ENCODE data around the gene ERGIC1. TPM values are rescaled to one million over a fixed set of nuclear protein-coding genes. Genes with fewer than 3 reads are reported as not detected.

Gene ERGIC1
- total RNA-seq, 4 donors from 2014 or later = 113 to 180 (median 143) TPM

GRCh38 chr5:172830275-172830799 lies 3.7 kb upstream of the ERGIC1 start:
- H3K4me3 ChIP-seq = no peak overlapping the region
- no peak for TF ChIP-seq POLR2A (IDR thresholded peaks at IDR 0.05)
- TF ChIP-seq, protein P1, sequence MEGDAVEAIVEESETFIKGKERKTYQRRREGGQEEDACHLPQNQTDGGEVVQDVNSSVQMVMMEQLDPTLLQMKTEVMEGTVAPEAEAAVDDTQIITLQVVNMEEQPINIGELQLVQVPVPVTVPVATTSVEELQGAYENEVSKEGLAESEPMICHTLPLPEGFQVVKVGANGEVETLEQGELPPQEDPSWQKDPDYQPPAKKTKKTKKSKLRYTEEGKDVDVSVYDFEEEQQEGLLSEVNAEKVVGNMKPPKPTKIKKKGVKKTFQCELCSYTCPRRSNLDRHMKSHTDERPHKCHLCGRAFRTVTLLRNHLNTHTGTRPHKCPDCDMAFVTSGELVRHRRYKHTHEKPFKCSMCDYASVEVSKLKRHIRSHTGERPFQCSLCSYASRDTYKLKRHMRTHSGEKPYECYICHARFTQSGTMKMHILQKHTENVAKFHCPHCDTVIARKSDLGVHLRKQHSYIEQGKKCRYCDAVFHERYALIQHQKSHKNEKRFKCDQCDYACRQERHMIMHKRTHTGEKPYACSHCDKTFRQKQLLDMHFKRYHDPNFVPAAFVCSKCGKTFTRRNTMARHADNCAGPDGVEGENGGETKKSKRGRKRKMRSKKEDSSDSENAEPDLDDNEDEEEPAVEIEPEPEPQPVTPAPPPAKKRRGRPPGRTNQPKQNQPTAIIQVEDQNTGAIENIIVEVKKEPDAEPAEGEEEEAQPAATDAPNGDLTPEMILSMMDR (IDR thresholded peaks at IDR 0.05) = no peak
- H3K27me3 ChIP-seq = no peaks in the 10 kb centered on the region
- peaks cover 0 to 18% (median 3%) of the 10 kb centered on the region in 4 donors for H3K4me1 ChIP-seq
- H3K36me3 ChIP-seq = no peaks in the 10 kb centered on the region
- H3K9me3 ChIP-seq = peaks cover 0 to 5% (median 0%) of the 10 kb centered on the region in 4 donors
- H3K27ac ChIP-seq = no peak overlapping the region
- no peak for DNase-seq

DNA sequence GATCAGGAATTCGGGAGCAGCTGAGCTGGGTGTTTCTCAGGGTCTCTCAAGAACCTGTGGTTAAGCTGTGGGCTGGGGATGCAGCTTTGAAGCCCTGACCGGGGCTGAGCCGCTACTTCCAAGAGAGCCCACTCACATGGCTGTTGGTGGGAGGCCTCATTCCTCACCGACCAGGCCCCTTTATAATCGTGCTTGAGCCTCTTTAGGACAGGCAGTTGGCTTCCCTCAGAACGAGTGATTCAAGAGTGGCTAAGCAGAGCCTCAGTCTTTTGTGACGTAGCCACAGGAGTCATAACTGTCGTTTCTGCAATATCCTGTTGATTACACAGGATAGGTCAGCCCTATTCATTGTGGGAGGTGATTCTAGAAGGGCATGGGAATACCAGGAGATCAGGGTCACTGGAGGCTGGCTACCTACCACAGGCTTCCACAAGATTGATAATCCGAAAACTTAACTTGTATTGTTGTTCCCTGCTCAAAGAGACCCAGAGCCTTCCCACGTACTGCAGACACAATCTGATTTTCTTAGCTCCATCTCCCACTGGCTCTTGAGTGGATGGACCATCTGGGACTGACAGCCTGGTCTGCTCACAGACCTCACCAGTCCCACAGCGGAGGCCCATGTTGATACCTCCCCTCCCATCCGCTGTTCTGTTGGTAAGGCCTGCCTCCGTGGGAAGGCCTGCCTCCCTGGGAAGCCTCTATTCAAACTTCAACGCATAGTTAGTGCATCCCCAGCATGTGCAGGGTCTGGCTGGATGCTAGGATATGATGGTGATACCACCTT lies 3.0 kb upstream of the ERGIC1 start:
- H3K4me1 ChIP-seq = peaks cover 0 to 25% (median 10%) of the 10 kb centered on the region in 4 donors
- H3K36me3 ChIP-seq = no peaks in the 10 kb centered on the region
- H3K9me3 ChIP-seq = peaks cover 0 to 3% (median 0%) of the 10 kb centered on the region in 4 donors
- no peak overlapping the region for H3K27ac ChIP-seq
- H3K4me3 ChIP-seq = no peak overlapping the region
- DNase-seq = no peak
- H3K27me3 ChIP-seq = no peaks in the 10 kb centered on the region
- TF ChIP-seq, protein P1 (IDR thresholded peaks at IDR 0.05) = no peak
- no peak for TF ChIP-seq POLR2A (IDR thresholded peaks at IDR 0.05)

GRCh38 chr5:172832383-172833315 lies 1.4 kb upstream of the ERGIC1 start:
- H3K4me3 ChIP-seq = no peak overlapping the region
- no peaks in the 10 kb centered on the region for H3K36me3 ChIP-seq
- H3K9me3 ChIP-seq = no peaks in the 10 kb centered on the region
- TF ChIP-seq, protein P1 (IDR thresholded peaks at IDR 0.05) = no peak
- no peak for TF ChIP-seq POLR2A (IDR thresholded peaks at IDR 0.05)
- H3K27ac ChIP-seq = peak overlapping the region in 2 of 4 donors; percentile 90 to 93
- H3K27me3 ChIP-seq = no peaks in the 10 kb centered on the region
- peaks cover 11 to 41% (median 26%) of the 10 kb centered on the region in 4 donors for H3K4me1 ChIP-seq
- no peak for DNase-seq

GRCh38 chr5:172833372-172833685 lies 722 bp upstream of the ERGIC1 start:
- no peak for TF ChIP-seq POLR2A (IDR thresholded peaks at IDR 0.05)
- Histone ChIP-seq H3K27ac (peak overlapping the region; percentile 82 to 93 (median 90)), H3K27me3 (no peaks in the 10 kb centered on the region), H3K4me1 (peaks cover 11 to 48% (median 26%) of the 10 kb centered on the region in 4 donors), H3K9me3 (no peaks in the 10 kb centered on the region), H3K4me3 (peak overlapping the region in 3 of 4 donors; percentile 81 to 96 (median 96)), H3K36me3 (no peaks in the 10 kb centered on the region)
- no peak for DNase-seq

GRCh38 chr5:172834415-172835289 lies 601 bp downstream of the ERGIC1 start:
- no peaks in the 10 kb centered on the region for H3K36me3 ChIP-seq
- peak overlapping the region; percentile 60 to 96 (median 88) for H3K4me3 ChIP-seq
- H3K27ac ChIP-seq = peak overlapping the region; percentile 82 to 93 (median 90)
- H3K27me3 ChIP-seq = no peaks in the 10 kb centered on the region
- peaks cover 11 to 50% (median 26%) of the 10 kb centered on the region in 4 donors for H3K4me1 ChIP-seq
- no peaks in the 10 kb centered on the region for H3K9me3 ChIP-seq
- DNase-seq = peak in 2 of 3 donors; percentile 55 to 67
- TF ChIP-seq POLR2A (IDR thresholded peaks at IDR 0.05) = peak in 1 of 2 donors; percentile 3
- TF ChIP-seq, protein P1 (IDR thresholded peaks at IDR 0.05) = peak in 1 of 6 experiments; percentile 16
